GM12872 (cell line): ENCODE measurements around the gene PHEX.

ENCODE experiments used
- CTCF ChIP-seq: IDR thresholded peaks from 3 replicates; pipeline ENCODE4 v1.5.1; 2011; ENCODE audit warnings: low read depth, mild to moderate bottlenecking, low read length, moderate library complexity; ENCODE audit not compliant: insufficient read depth

The PHEX gene

GRCh38 chrX:22194660-22194945, 162.5 kb downstream of the PHEX start:
- TF ChIP-seq CTCF = no peak

GRCh38 chrX:22196149-22196548, 164.0 kb downstream of the PHEX start:
- no peak for TF ChIP-seq CTCF

GRCh38 chrX:22202251-22202650, 170.1 kb downstream of the PHEX start:
- TF ChIP-seq CTCF = no peak

GRCh38 chrX:22203186-22203585, 171.1 kb downstream of the PHEX start:
- TF ChIP-seq CTCF = no peak

- no peak for TF ChIP-seq CTCF
Measured at GRCh38 chrX:22206781-22207180, 174.7 kb downstream of the PHEX start.

GRCh38 chrX:22220941-22221340, 188.8 kb downstream of the PHEX start:
- no peak for TF ChIP-seq CTCF

GRCh38 chrX:22234380-22234779, 202.3 kb downstream of the PHEX start:
- TF ChIP-seq CTCF = no peak

- TF ChIP-seq CTCF = no peak
Measured at GRCh38 chrX:22237479-22237878, 205.4 kb downstream of the PHEX start.
